Subcutaneous adipose tissue (tissue), 4 donors: ENCODE measurements around the gene TFCP2. TPM values are rescaled to one million over a fixed set of nuclear protein-coding genes. Genes with fewer than 3 reads are reported as not detected.

Experiments used
- CTCF ChIP-seq: fragments of 450-650 bp; IDR thresholded peaks from one replicate; pipeline ENCODE4 v1.5.1; 2016; ENCODE audit warnings: low read depth, mild to moderate bottlenecking, control low read depth, antibody characterized with exemption, moderate library complexity
- total RNA-seq, 4 donors: library from RNA; depleted of rRNA; stranded (reverse); fragments of >200 nt; gene quantifications; one replicate each; pipeline ENCODE4 v1.1.0, GENCODE V29; 2016

The TFCP2 gene
- total RNA-seq, result 10 to 100 TPM; 13.1 to 22.8 (median 15.0) TPM

DNA sequence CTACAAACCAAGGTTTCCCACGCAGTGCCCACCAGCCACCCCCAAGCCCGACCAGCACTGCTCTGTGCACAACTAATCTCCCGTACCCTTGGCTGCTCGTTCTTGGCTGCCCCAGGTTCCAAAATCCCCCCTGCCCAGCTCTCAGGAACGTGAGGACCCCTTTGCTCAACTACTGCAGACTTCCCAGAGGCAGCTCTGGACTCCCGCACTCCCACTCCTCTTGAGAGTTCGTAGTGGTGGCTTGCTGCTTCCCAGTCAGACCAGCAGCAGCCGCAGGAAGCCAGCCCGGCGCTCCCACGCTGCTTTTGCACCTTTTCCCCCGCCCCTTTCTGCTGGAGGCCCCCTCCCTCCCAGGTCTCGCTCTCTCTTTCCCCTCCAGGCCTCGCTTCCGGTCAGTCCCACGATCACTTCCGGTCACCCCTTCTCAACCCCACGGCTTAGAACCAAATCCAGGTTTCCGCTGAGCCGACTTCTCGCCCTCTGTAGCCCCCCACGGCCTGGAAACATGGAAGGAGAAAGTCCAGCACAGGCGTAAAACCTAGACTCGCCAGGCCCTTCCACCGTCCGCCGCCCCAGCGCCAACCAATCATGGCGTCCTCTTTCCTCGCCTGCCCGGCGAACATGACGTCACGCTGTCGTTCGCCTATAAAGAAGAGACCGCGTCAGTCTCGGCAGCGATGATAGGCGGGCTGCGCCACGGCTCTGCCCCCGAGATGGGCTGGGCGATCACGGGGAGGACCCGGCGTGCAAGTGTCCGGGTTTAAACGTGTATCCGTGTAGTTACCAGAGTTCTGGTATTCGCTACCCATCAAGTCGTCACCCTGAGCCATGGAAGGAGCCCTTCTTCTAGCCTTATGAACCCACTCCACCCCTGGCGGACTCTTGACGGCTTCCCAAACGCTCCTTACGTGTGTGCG, at the start of gene TFCP2:
Gene TFCP2, minus strand, starts transcription at position 621 of the 917 bp plus-strand sequence. CDS start 713 bp downstream, outside the sequence.
- TF ChIP-seq CTCF, result no peak

DNA sequence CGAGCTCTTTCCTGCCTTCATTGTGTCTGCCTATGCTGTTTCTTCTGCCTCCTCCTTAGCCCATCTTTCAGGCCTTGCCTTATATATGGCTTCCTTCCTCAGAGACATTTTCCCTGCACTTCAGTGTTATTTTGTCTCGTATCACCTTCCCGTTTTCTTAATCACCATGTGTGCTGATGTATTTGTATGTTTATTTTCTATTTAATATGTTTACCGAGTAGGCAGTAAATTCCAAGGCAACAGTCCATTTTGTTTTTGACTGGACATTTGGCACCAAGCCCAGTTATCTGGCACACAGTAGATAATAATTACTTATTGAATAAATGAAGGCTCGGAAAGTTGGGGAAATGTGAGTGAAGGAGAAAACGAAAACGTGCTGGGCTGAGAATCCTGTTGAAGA, 49.5 kb upstream of the TFCP2 start:
- TF ChIP-seq CTCF, result no peak

- TF ChIP-seq CTCF, result no peak
Observed at GRCh38 chr12:51219322-51219721, 46.4 kb upstream of the TFCP2 start.

- TF ChIP-seq CTCF, result no peak
Observed at GRCh38 chr12:51218607-51219161, 45.7 kb upstream of the TFCP2 start.

DNA sequence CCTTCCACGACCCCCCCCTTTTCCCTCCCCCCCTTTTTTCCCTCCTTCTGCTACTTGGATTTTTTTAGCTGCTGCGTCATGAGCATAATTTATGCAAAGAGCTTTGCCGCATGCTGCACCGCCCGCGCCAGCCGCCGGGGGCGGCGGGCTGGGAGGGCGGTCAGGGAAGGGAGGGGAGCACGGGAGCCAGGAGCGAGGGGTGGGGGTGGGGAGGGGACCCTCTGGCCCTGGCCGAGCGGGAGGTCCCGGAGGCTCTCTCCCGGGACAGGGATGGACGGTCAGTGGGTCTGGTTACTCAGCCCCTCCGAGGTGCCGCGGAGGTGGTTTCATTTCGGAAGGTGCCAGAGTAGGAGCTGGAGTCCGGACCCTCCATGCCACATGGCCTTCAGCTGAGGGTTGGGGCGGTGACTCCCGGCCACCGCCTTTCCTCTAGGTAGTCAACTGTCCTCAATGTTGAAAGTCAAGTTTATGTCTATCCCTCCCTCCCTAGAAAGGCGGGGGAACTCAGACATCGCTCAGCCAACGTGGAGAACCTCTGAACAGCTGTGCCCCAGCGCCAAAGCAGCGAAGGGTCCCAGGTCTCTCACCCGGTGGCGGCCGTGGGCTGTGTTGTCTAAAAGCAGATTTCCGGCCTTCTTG, 45.2 kb upstream of the TFCP2 start, which contains the start of gene POU6F1:
Gene POU6F1, minus strand, starts transcription at position 95 of the 639 bp plus-strand sequence. CDS start 11,226 bp downstream, outside the sequence.
- TF ChIP-seq CTCF, result no peak

DNA sequence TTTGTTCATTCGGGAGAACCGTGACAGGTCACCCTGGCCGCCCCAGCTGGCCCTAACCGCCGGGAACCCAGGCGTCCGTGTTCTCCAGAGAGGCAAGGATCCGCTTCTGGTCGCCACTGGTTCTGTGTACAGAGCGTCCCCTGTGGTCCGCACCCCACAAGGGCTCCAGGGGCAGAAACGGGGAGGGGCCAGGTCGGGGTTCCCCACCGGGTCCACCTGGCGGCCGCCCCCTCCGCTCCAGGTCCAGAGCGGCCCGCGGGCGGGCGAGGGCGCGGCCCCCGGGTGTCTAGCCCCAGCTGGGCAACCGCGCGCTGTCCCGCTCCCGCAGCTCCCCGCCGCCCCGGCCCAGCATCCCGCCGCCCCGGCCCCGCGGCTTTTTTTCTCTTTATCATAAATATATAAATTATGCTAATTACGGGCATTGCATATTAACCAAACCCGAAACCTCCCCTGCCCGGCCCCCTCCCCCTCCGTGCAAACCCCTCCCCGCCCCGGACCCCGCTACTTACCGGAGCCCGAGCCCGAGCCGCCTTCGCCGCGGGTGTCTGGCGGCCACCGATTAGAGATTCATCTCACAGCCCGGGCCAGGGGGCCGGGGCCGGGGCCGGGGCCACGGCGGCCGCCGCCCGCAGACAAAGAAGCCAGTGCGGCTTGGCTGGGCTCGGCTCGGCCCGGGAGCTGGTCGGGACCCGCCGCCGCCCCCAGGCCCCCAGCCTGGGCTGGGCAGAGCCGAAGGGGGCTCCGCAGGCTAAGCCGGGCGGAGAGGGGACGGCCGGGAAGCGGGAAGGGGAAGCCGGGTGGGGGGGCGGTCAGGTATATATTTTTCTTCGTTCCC, 44.4 kb upstream of the TFCP2 start:
- TF ChIP-seq CTCF, result no peak
